HG03103 (cell line): ENCODE data around the gene SLC7A6.

Experiments used
- ATAC-seq: cut with Tn5 transposase; IDR thresholded peaks from one replicate; pipeline ENCODE4 v1.9.1; 2021; ENCODE audit warnings: low read depth; ENCODE audit not compliant: unreplicated experiment

The SLC7A6 gene

DNA sequence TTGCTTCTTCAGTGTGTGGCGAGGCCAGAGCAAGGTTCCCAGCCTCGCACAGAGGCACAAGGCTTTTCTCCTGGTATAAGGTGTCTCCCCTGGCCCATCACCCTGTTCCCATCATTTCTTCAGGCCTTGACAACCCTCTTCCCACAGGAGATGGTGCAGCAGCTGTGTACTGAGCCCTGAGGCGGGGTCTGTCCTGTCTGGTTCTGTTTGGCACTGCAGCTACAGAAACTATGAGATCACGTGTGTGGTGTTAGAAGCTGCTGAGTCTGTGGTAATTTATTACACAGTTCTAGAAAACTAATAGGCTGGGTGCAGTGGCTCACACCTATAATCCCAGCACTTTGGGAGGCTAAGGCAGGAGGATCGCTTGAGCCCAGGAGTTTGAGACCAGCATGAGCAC lies 11.9 kb upstream of the SLC7A6 start:
- no peak for ATAC-seq

GRCh38 chr16:68253721-68254120 lies 10.6 kb upstream of the SLC7A6 start:
- ATAC-seq, result no peak

GRCh38 chr16:68255712-68256111 lies 8.6 kb upstream of the SLC7A6 start:
- ATAC-seq, result no peak

DNA sequence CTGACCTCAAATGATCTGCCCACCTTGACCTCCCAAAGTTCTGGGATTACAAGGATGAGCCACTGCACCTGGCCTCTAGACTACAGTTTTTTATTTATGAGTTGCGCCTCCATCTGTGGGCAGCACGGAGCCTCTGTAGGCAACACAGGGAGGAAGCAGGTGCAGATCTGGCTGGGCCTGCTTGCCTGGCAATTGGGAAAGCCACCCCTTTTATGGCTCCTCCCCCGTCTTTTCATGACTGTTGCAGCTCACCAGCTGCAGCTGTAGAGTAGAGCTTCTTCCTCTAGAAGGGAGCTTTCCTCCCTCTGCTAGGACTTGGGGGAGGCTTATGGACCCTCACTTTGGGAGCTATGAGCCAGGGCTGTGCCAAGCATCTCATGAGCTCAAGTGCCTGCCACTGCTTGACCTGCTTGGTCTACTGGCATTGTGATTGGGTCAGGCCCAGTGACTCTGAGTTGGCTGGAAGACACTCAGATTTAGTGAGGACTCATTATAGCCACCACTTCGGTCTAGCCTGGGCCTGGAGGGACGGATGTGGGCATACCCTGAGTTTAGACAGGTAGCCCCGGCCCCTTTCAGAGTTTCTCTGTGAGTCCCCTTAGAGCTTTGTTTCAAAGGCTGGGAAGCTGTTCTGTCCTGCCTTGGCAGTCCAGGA lies 6.9 kb upstream of the SLC7A6 start:
- no peak for ATAC-seq

DNA sequence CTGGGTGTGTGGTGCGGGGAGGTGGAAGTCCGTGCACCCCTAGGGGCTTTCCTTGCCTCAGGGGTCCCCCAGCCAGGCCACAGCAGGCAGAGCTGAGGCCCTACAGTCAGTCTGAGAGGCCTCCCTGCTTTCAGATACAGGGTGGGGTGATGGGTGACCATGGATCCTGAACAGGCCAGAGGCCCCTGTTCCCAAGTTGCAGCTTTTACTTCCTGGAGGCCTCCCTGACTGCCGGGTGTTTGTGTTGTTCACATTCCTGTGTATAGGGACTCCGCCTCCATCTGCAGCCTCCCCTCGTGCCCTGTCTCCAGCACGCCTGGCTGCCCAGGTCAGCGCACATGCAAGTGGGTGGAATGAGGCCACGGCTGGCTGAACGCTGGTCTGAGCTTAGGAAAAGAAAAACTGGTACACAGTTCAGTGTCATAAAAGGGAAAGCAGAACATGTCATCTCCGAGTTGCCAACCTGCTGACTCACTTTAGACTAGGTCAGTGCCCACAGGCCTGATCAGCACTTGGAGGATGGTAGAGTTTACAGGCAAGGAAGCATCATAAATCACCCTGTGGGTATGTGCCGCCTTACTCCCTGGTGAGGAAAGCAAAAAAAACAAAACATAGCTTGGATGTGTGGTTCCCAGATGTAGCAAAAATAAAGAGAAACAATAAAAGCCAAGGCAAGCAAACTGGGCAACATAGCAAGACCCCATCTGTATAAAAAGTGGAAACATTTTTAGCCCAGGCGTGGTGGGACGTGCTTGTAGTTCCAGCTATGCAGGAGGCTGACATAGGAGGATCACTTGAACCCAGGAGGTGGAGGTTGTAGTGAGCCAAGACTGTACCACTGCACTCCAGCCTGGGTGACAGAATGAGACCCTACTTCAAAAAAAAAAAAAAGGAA lies 6.2 kb upstream of the SLC7A6 start:
- ATAC-seq, result no peak

DNA sequence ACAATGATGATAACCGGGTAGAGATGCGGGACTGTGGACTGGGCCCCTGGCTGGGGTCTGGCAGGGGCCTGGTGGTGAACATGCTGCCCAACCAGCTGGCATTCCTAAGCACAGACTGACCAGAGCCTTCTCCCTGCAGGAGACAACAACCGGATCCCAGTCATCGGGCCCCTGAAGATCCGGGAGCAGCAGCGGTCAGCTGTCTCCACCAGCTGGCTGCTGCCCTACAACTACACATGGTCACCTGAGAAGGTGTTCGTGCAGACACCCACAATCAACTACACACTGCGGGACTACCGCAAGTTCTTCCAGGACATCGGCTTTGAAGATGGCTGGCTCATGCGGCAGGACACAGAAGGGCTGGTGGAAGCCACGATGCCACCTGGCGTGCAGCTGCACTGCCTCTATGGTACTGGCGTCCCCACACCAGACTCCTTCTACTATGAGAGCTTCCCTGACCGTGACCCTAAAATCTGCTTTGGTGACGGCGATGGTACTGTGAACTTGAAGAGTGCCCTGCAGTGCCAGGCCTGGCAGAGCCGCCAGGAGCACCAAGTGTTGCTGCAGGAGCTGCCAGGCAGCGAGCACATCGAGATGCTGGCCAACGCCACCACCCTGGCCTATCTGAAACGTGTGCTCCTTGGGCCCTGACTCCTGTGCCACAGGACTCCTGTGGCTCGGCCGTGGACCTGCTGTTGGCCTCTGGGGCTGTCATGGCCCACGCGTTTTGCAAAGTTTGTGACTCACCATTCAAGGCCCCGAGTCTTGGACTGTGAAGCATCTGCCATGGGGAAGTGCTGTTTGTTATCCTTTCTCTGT lies 5.1 kb upstream of the SLC7A6 start:
- no peak for ATAC-seq

DNA sequence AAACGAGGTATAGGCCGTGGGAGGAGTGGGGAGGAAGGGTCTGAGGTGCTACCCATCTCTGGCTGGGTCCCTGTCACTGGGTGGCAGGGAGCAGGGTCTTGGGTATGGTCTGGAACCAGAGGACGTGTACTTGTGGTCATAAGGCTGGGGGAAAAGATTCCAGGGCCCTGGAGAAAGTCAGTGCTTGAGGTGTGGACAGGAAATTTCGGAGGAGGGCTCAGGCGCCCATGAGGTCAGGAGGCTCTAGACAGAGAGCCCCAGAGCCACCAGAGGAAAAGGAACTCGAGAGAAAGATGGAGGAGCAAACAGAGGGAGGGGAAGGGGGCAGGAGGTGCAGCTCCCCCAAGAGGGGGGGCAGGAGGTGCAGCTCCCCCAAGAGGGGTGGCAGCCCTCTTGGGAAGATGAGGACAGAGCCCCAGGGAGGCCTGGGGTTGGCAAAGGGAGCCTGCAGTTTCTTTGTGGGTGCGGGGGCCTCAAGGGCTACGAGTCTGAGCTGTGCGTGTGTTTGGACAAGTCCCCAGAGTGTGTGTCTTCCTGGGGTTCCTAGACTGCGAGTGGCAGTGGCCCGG lies 683 bp upstream of the SLC7A6 start:
- no peak for ATAC-seq

DNA sequence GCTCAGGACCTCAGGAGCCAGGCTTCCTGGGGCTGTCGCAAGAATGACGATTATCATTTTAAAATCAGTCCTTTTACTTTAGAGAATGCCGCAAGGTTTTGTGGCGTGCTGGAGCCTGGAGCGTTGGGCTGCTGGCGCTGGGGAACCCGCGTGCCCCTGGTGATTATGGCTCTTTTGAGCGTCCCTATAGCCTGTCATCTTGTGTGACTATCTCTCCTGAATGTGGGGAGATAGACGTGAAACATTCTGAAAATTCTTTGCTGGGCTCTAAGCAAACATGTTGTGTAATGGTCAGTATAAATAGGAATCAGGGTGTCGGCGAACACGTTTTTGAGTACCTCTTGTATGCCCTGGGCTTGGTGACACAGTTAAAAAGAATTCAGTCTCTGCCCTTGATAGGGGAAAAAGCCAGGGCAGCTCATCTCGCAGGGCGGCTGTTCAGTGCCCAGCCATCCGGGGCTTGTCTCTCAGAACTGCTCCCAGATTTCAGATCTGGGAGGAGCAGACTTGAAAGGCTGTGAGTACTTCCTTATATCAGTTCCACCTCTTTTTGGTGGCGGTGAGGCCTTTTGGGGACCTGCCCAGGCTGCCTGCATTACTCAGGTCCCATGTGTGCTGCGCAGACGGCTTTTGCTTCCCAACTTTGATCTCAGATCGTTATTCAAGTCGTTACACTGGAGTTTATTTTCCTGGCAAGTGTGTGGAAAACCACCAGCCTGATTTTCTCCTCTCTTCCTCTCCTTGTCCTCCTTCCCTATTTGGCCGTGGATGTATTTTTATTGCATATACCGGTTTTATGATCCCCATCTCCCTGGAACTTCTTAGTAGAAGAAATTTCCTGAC lies 973 bp downstream of the SLC7A6 start:
- no peak for ATAC-seq

- ATAC-seq, result no peak
These were observed 3.5 kb downstream of the SLC7A6 start for GRCh38 chr16:68267612-68268405.

GRCh38 chr16:68269793-68270192 lies 5.5 kb downstream of the SLC7A6 start:
- no peak for ATAC-seq

DNA sequence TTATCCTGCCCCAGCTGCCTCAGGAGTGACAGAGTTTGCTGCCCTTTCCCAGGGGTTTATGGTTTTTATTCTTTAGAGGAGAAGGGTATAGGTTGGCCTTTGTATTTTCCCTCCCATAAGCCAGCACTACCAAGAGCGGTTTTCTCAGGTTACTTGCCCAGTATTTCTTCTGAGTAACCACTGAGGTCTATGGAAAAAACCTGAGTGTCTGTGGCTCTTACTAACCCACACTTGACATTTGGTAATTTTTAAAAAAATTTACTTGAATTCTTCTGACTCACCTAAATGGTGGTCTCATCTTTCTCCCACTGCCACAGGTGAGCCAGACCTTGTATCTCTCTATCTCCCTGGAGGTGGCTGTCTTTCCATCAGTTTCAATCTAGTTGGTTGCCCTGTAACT lies 6.0 kb downstream of the SLC7A6 start:
- no peak for ATAC-seq

DNA sequence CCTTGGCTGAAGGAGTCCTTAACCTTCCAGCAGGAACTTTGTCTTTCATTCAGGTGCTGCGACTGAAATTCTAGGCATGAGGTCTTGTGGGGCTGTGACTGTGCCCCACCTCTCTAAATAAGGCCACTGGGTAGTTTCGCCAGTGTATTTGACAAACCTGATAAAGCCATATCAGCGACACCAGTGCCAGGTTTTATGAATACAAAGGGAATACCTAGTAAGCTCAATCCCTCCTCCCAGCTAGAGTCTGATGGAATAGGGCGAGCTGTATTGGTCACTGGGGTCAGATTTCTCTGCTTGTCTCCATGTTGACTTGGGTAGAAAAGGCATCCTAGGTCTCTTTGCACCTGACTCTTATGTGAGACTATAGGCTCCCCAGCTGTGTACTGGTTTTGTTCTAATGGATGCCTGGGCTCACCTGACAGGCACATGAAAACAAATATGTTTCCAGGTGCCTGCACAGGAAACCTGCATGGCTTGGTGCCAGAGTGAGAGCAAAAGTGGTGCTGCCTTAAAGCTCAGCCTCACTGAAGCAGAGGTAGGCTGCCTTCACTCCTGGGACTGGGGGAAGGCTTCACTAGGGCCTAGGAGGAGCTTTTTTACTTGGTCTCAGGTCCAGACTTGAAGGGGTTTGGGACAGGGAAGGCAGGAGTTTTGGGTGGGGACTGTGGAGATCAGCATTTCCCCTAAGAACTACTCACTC lies 8.3 kb downstream of the SLC7A6 start:
- ATAC-seq, result no peak

DNA sequence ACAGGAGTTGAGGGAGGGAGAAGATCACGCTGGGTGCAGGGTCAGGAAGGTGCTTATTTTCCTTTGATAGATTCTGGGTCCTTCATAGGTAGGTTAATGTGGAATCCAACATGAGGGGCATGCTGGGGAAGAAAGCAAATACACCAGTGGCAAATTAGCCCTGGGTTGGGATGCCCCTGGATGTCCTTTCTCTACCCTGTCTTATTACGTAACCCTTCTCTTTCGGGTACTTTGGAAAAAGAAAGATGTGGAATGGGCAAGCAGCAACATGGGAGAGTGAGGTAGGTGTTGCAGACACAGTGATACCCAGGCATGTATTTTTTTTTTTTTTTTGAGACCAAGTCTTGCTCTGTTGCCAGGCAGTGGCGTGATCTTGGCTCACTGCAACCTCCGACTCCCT lies 9.1 kb downstream of the SLC7A6 start:
- ATAC-seq, result no peak

- ATAC-seq, result no peak
These were observed 9.6 kb downstream of the SLC7A6 start for GRCh38 chr16:68273896-68274295.

GRCh38 chr16:68274441-68274840 lies 10.1 kb downstream of the SLC7A6 start:
- ATAC-seq, result no peak

DNA sequence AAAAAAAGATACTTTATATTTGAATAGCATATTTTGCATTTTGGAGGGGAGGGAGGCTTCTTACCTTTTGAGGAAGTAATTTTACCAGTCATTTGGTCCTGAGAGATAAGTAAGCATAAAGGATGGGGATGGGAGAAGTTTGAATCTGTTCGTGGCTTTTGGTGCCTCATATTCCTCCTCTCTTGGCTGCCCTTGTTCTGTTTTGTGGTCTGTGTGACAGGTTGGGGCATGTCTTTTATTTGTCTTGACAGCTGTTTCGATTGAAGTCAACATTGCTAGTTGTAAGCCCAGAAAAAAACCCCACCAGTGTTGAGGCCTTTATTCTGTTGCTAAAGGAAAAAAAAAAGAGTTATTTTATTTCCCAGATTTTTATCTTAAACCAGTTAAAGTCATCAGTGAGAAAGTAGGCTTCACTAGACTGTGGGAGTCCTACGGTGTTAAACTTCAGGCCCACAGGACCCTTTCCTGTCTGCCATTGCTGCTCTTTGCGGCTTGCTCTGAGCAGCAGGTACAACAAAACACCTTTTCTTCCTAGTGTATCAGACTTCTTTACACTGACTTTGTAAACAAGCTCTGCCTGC lies 11.4 kb downstream of the SLC7A6 start:
- no peak for ATAC-seq

DNA sequence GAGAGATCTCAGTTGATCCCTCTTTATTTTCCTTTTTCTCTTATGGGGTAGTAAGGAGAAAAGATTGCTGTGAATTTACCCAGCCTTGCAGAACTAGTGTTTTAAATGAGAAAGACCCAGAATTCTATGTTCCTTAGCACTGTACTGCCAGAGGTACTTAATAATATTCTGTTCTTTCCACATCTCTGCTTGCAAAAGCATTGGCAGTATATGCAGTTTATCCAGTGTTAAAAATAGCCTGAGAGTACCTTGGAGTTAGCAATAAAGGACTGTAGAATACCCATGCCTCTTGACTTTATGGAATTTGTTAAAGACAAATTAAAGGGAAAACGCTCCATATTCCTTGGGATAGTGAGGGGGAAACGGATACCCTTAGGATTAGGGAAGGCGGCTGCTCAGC lies 11.9 kb downstream of the SLC7A6 start:
- no peak for ATAC-seq
